Renal cortical epithelial cell (primary cell): ENCODE measurements around the gene OR52K2. TPM values are rescaled to one million over a fixed set of nuclear protein-coding genes. Genes with fewer than 3 reads are reported as not detected.
"Not testable (repeated sequence)": the region's sequence is repeated elsewhere in the genome, so short reads cannot be mapped to it uniquely, and the experiment has no call there.

ENCODE experiments used
- DNase-seq: peaks from one replicate; pipeline ENCODE4 v3.0.0-alpha.2; 2011; ENCODE audit warnings: low read depth
- total RNA-seq: library from RNA; depleted of rRNA; stranded (reverse); fragments of >200 nt; gene quantifications from 2 replicates; pipeline ENCODE4 v1.2.3, GENCODE V29; 2014

Gene OR52K2
- total RNA-seq, 1 donor from 2014 or later: not detected

- DNase-seq: peak; percentile 4
These were observed 31.6 kb downstream of the OR52K2 start for GRCh38 chr11:4480577-4481239.

GRCh38 chr11:4481240-4481582 lies 32.1 kb downstream of the OR52K2 start:
- DNase-seq: no peak

- no peak for DNase-seq
These were observed 33.4 kb downstream of the OR52K2 start, which contains the start of gene OR52K1 for GRCh38 chr11:4482445-4482844. Gene OR52K1 (plus strand): TSS chr11:4482646. CDS start chr11:4488901, 6,255 bp downstream.

- DNase-seq: no peak
These were observed 35.2 kb downstream of the OR52K2 start for GRCh38 chr11:4484310-4484709.

DNA sequence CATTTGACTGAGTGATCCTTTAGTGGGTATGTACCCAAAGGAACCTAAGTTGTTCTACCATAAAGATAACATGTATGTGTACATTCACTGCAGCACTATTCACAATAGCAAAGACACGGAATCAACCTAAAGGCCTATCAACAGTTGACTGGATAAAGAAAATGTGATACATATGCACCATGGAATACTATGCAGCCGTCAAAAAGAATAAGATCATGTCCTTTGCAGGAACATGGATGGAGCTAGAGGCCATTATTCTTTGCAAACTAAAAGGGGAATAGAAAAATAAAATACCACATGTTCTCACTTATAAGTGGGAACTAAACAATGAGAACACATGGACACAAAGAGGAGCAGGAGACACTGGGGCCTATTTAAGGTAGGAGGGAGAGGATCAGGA lies 42.3 kb downstream of the OR52K2 start:
- DNase-seq: not testable (repeated sequence)

GRCh38 chr11:4491878-4492606 lies 42.9 kb downstream of the OR52K2 start:
- DNase-seq: no peak

DNA sequence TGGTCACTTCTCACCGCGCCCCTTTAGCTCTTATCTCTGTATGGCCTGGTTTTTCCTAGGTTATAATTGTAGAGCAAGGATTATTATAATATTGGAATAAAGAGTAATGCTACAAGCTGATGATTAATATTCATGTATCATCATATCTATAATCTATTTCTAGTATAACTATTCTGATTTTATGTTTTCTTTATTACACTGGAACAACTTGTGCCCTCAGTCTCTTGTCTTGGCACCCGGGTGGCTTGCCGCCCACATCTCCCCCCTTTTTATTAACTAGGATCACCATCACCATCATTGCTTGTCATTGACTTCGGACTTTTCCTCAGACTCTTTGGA lies 44.4 kb downstream of the OR52K2 start:
- DNase-seq: no peak

- DNase-seq: no peak
These were observed 46.4 kb downstream of the OR52K2 start for GRCh38 chr11:4495487-4495886.

DNA sequence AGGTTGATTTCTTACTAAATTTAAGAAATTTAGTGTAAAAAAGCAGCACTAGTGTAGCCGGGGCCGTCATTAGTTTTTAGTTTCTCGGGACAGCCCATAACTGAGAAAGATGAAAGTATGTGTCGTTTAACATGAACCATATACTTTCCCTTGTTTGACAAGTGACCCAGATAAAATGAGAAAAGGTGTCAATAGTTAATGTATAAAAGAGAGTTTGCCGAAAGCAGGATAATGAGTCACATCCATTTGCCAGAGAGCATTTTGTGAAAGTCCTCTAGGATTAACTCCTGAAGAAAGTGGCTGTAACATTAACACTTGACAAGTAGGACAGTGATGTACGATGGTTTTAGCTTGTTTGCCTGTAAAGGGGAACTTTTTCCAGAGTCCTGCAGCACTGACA lies 46.9 kb downstream of the OR52K2 start:
- peak; percentile 43 for DNase-seq

DNA sequence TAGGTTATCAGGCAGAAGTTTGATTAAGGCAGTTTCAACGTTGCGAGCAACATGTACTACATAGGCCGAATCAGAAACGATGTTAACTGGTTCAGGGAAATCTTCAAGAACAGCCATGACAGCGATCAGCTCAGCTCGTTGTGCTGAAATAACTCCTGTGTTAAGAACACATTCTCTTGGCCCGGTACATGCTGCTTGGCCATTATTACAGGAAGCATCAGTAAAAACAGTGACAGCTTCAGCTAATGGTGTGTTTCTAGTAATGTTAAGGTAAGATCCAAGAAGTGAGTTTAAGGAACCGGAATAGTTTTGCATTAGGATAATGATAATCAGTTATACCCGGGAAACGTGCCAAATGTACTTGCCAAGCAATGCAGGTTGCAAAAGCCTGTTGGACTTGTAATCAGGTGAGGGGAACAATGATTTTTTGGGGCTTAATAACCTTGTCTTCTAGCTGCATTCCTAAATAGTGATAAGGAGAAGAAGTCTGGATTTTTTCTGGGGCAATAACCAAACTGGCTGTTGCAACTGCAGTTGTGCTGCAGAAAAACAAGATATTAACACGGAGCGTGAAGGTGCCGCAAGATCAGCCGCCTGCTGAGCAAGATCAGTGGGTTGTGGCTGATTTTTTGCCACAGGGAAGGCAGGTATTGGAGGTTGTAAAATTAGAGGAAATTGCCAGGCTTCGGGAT lies 47.6 kb downstream of the OR52K2 start:
- peak; percentile 43 for DNase-seq

Other genes starting within 250 kb of the OR52K2 start
- gene OR52B4, start 80.9 kb upstream of the OR52K2 start, total RNA-seq: not detected in 2 replicates
- 26.5 and 36.5 TPM in 2 replicates for gene TRIM21, start 55.6 kb upstream of the OR52K2 start, total RNA-seq
- gene OR52K1, start 33.4 kb downstream of the OR52K2 start, total RNA-seq: not detected in 2 replicates
- not detected in 2 replicates for gene OR52M1, start 95.9 kb downstream of the OR52K2 start, total RNA-seq
- gene OR52I2, start 132.4 kb downstream of the OR52K2 start, total RNA-seq: not detected in 2 replicates
- gene OR52I1, start 144.7 kb downstream of the OR52K2 start, total RNA-seq: not detected in 2 replicates
- gene TRIM68, start 158.9 kb downstream of the OR52K2 start, total RNA-seq: 10.4 and 24.4 TPM in 2 replicates
- gene OR51D1, start 188.2 kb downstream of the OR52K2 start, total RNA-seq: not detected in 2 replicates
- gene OR51E1, start 194.7 kb downstream of the OR52K2 start, total RNA-seq: not detected in 2 replicates
- not detected in 2 replicates for gene OR51E2, start 248.6 kb downstream of the OR52K2 start, total RNA-seq